ENCODE measurements around the gene RUNDC3A. TPM values are rescaled to one million over a fixed set of nuclear protein-coding genes. Genes with fewer than 3 reads are reported as not detected.

RUNDC3A gene
- total and polyA plus RNA-seq, 8 donors, result 0.43 to 40.8 (median 4.5) TPM; not detected in 1

DNA sequence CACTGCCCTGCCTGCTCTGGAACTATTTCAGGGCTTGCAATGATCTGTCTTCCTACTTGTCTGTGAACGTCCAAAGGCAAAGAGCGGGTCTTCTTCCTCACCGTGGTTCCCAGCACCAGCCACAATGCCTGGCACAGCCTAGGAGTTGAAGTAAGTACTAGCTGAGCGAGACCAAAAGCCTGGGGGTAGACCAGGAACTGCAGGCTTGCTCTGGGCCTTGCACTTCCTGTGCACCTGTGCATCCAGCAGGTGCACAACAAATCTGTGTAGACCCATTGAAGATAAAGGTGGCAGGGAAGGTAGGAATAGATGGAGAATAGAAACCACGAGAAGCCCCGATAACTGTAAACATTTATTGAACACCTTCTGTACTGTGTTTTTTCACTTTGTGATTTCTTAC lies 50.6 kb downstream of the RUNDC3A start:
- intact Hi-C loops (cut with DNase I; ENCODE audit: low total_unique reads), result no loop called here
- peaks cover 17 to 38% (median 30%) of the 10 kb centered on the region in 4 donors for H3K4me1 ChIP-seq
- H3K9me3 ChIP-seq, result no peaks in the 10 kb centered on the region
- TF ChIP-seq POLR2AphosphoS5 (IDR thresholded peaks at IDR 0.05), result no peak
- TF ChIP-seq POLR2A (IDR thresholded peaks at IDR 0.05), result no peak
- no peak for TF ChIP-seq EP300 (IDR thresholded peaks at IDR 0.05)
- TF ChIP-seq, protein P1, sequence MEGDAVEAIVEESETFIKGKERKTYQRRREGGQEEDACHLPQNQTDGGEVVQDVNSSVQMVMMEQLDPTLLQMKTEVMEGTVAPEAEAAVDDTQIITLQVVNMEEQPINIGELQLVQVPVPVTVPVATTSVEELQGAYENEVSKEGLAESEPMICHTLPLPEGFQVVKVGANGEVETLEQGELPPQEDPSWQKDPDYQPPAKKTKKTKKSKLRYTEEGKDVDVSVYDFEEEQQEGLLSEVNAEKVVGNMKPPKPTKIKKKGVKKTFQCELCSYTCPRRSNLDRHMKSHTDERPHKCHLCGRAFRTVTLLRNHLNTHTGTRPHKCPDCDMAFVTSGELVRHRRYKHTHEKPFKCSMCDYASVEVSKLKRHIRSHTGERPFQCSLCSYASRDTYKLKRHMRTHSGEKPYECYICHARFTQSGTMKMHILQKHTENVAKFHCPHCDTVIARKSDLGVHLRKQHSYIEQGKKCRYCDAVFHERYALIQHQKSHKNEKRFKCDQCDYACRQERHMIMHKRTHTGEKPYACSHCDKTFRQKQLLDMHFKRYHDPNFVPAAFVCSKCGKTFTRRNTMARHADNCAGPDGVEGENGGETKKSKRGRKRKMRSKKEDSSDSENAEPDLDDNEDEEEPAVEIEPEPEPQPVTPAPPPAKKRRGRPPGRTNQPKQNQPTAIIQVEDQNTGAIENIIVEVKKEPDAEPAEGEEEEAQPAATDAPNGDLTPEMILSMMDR (IDR thresholded peaks at IDR 0.05), result no peak
- no peaks in the 10 kb centered on the region for H3K36me3 ChIP-seq
- 72 to 79% (median 75%) methylated on average over 6 of the region's 6 CpGs for WGBS, 5 donors
- no peak for DNase-seq
- H3K4me3 ChIP-seq, result no peak overlapping the region
- peaks cover 0 to 52% (median 15%) of the 10 kb centered on the region in 3 donors for H3K27me3 ChIP-seq
- no peak overlapping the region for H3K27ac ChIP-seq

- no peaks in the 10 kb centered on the region for H3K36me3 ChIP-seq
- no peak overlapping the region for H3K4me3 ChIP-seq
- H3K4me1 ChIP-seq, result peaks cover 18 to 41% (median 31%) of the 10 kb centered on the region in 4 donors
- no peak for DNase-seq
- H3K27ac ChIP-seq, result no peak overlapping the region
- TF ChIP-seq POLR2A (IDR thresholded peaks at IDR 0.05), result no peak
- TF ChIP-seq, protein P1 (IDR thresholded peaks at IDR 0.05), result no peak
- no peak for TF ChIP-seq EP300 (IDR thresholded peaks at IDR 0.05)
- no peak for TF ChIP-seq POLR2AphosphoS5 (IDR thresholded peaks at IDR 0.05)
- WGBS, 5 donors, result 69 to 78% (median 73%) methylated on average over 10 to 14 of the region's 14 CpGs
- intact Hi-C loops (cut with DNase I; ENCODE audit: low total_unique reads), result no loop called here
- no peaks in the 10 kb centered on the region for H3K9me3 ChIP-seq
- peaks cover 0 to 52% (median 15%) of the 10 kb centered on the region in 3 donors for H3K27me3 ChIP-seq
Measured at GRCh38 chr17:44359458-44360143, 51.2 kb downstream of the RUNDC3A start.

- TF ChIP-seq POLR2AphosphoS5 (IDR thresholded peaks at IDR 0.05) (no peak), POLR2A (IDR thresholded peaks at IDR 0.05) (no peak), EP300 (IDR thresholded peaks at IDR 0.05) (no peak)
- TF ChIP-seq, protein P1 (IDR thresholded peaks at IDR 0.05), result no peak
- H3K36me3 ChIP-seq, result no peaks in the 10 kb centered on the region
- intact Hi-C loops (cut with DNase I; ENCODE audit: low total_unique reads), result no loop called here
- H3K4me1 ChIP-seq, result peaks cover 18 to 41% (median 31%) of the 10 kb centered on the region in 4 donors
- no peak overlapping the region for H3K4me3 ChIP-seq
- H3K9me3 ChIP-seq, result no peaks in the 10 kb centered on the region
- DNase-seq, result no peak
- peaks cover 0 to 51% (median 15%) of the 10 kb centered on the region in 3 donors for H3K27me3 ChIP-seq
- WGBS, 5 donors, result 38 to 68% (median 59%) methylated on average over 6 of the region's 6 CpGs
- no peak overlapping the region for H3K27ac ChIP-seq
Measured at GRCh38 chr17:44360144-44360533, 51.7 kb downstream of the RUNDC3A start.

- Histone ChIP-seq H3K9me3 (no peaks in the 10 kb centered on the region), H3K27me3 (peaks cover 0 to 53% (median 15%) of the 10 kb centered on the region in 3 donors), H3K4me1 (peaks cover 18 to 41% (median 31%) of the 10 kb centered on the region in 4 donors), H3K36me3 (no peaks in the 10 kb centered on the region), H3K4me3 (no peak overlapping the region), H3K27ac (no peak overlapping the region)
- DNase-seq, result peak in 1 of 2 donors; percentile 89
- TF ChIP-seq, protein P1 (IDR thresholded peaks at IDR 0.05), result no peak
- TF ChIP-seq POLR2AphosphoS5 (IDR thresholded peaks at IDR 0.05) (no peak), POLR2A (IDR thresholded peaks at IDR 0.05) (no peak), EP300 (IDR thresholded peaks at IDR 0.05) (no peak)
- intact Hi-C loops (cut with DNase I; ENCODE audit: low total_unique reads), result no loop called here
- 32 to 57% (median 42%) methylated on average over 2 to 5 of the region's 5 CpGs for WGBS, 5 donors
Measured at GRCh38 chr17:44360826-44361225, 52.4 kb downstream of the RUNDC3A start.
